DMS114 treated with DMSO at 0.1 percent for 48 hours (cell line): ENCODE data around the gene ASCC3.
A peak's percentile ranks its signal among the peaks of the same experiment; 100 is the strongest.

Source experiments
- DNase-seq: peaks from one replicate; lab custom pipeline; 2025; ENCODE audit not compliant: unreplicated experiment; lab: John Stamatoyannopoulos, UW

Gene ASCC3

DNA sequence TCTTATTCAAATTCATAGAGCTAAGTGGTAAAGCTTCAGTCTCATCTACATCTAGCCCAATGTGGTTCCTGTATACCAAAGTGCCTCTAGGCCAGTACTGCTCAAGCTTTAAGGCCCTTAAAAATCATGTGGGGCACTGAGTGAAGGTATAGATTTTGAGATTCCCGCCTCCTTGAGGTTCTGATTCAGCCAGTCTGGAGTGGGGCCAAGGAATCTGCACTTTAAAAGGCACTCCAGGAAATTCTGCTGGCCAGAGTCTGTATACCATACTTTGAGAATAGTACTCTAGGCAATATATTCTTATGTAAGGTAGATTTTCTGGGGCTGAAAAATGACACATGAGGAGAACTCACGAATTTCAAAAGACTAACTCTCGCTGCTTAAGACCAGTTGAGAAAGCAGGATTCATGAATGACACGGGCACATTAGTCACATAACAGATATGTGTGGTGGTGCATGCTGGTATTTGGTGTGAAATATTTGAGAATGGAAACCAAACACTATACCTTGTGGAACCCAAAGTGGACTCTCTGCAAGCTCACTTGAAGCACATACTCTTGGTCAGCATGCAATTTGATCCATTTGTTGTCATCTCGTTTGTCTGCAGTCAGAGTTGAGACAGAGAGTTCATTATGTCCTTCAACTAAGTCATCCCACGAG is 368.8 kb downstream of the ASCC3 start:
- DNase-seq = no peak

GRCh38 chr6:100509101-100509500 is 372.0 kb downstream of the ASCC3 start:
- no peak for DNase-seq

DNA sequence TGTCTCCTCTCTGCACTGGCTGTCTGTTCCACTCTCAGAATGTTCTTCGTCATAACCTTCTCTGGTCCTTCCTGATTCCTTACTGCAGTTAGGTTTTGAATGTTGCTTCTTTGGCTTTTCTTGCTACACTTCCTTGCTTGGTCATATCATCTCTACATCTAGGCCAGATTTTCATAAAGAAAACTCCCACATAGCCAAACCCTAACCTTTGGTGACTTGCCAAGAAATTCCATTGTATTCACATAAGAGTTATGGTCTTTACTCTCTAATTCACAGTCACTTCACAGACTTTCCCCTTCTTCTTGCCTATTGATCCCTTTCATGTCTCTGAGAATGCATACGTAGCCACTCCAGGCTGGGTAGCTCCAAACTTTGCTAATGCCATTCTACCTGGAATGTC is 374.5 kb downstream of the ASCC3 start:
- DNase-seq = no peak

DNA sequence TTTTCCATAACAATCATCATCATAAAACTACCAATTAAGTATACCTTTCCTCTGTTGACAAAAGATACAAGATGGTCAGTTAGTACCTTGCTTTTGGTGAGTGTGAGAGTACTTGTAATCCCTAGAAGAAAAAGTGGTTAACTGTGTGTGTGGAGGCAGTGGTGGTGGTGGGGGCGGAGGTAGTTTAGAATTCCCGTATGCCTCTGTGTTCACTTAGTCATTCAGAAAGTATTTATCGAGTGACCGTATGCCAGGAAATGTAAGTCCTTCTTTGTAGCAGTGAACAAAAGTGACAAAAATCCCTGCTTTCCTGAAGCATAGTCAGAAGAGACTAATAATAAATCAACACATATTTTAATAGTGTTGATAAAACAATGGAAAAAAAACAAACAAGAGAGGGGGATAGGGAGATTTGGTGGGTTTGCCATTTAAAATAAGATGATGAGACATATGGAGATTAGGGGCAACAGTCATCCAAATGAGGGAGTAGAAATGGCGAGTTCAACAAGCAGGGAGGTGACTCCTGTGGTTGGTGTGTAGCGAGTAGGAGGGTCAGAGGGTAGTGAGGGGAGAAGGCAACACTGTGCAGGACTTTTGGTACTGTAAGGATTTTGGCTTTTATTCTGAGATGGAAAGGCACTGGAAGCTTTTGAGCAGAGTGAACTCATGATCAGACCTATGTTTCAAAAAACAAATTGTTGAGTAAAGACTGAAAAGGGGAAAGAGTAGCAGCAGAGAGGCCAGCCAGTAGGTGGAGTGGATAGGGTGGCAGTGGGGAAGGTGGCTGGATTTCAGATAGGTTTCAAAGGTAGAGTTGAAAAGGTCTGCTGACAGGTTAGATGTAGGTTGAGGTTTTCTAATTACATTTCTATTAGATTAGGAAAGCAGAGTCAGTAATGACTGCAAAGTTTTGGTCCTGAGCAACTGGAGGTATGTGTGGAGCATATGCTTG is 376.1 kb downstream of the ASCC3 start:
- DNase-seq = no peak

- DNase-seq = no peak
Observed at GRCh38 chr6:100503043-100503705, 378.0 kb downstream of the ASCC3 start.

GRCh38 chr6:100493206-100493888 is 387.8 kb downstream of the ASCC3 start:
- DNase-seq = no peak

- no peak for DNase-seq
Observed at GRCh38 chr6:100491952-100492670, 389.0 kb downstream of the ASCC3 start.

- DNase-seq = no peak
Observed at GRCh38 chr6:100490065-100490464, 391.1 kb downstream of the ASCC3 start.

DNA sequence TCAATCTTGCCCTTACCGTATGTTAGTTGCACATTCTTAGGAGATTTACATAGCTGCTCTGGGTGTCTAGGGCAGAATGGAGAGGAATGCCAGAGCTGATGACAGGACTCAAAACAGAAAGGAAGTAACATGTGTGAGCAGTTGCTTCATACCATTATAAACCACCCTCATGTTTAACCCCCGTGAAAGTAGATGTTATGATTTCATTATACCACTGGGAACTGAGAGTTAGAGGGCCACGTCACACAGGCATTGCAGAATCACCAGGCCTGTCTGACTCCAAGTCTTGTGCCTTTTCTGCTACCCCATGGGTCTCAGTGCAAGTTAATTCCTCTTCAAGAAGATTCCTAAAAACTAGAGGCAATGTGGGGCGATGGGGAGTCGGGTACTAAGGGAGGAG is 392.9 kb downstream of the ASCC3 start:
- no peak for DNase-seq

DNA sequence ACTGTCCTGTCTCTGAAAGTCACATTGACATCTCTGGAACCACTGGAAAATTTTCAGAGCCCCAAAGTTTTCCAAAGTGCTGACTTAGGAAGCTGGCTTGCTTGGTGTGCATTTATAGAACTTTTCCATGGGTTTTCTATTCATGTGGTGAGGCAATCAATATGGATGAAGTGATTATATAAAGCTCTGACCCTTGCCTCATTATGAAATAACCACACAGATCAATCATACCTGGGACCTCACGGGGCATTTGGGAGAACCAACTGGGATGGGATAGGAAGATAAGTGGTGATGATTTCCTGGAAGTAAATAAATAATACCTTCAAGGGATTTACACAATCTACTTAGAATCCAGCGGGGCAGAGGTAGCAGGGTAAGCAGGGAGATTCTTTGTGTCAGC is 393.5 kb downstream of the ASCC3 start:
- no peak for DNase-seq

GRCh38 chr6:100485268-100485667 is 395.9 kb downstream of the ASCC3 start:
- DNase-seq = no peak

- DNase-seq = no peak
Observed at GRCh38 chr6:100484474-100484873, 396.7 kb downstream of the ASCC3 start.

DNA sequence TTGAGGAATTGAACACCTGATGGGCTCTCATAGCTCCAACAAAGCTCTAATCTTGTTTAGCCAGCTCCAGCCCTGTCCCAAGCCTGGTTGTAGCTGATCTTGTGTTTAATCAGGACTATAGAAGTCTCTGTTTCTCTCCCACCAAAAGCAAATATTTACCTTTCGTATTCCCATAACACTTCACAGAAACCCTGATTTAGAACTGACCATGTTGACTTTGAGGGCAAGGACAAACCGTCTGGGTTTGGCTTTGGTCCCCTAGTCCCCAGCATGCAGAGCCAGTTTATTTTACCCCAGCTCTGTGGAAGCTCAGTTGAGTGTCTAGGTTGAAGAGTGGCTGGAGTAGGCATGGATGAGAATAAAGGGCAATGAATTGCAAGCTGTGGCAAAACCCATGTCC is 398.4 kb downstream of the ASCC3 start:
- DNase-seq = no peak

DNA sequence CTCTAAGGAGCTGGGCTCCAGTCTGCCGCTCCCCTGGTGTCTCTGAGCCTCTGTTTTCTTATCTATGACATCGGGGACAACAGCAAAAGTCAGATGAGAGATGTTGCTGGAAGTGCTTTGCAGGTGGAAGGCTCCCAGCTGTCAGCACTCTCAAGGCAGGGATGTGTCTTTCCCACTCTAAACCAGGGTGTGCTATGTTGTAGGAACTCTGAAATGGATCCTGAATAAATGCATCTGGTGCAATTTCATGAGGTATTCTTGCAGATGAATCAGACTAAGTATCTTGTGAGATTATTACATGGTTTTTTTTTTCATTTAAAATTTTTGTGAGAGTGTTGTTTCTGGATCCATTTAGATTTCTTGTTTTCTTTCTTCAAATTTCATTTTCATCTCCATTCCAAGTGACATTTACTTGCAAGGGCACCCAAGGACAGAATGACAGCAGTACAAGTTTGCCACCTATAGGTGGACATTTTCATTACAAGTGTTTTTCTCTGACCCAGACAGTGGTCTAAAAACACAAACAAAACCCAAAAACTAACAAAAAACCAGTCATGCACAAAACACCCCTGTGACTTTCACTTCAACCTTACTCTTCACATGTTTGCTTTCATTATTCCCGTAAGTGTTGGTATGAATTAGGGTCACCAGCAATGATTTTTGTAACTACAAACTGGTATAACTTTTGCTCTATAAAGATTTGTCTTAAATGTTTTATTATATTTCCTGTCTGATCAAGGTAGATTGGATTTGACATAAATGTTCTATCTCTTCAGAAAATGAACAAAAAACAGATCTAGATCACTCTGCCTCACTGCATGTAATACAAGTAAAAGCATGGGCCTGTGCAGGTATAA is 401.7 kb downstream of the ASCC3 start:
- DNase-seq = peak; percentile 19

DNA sequence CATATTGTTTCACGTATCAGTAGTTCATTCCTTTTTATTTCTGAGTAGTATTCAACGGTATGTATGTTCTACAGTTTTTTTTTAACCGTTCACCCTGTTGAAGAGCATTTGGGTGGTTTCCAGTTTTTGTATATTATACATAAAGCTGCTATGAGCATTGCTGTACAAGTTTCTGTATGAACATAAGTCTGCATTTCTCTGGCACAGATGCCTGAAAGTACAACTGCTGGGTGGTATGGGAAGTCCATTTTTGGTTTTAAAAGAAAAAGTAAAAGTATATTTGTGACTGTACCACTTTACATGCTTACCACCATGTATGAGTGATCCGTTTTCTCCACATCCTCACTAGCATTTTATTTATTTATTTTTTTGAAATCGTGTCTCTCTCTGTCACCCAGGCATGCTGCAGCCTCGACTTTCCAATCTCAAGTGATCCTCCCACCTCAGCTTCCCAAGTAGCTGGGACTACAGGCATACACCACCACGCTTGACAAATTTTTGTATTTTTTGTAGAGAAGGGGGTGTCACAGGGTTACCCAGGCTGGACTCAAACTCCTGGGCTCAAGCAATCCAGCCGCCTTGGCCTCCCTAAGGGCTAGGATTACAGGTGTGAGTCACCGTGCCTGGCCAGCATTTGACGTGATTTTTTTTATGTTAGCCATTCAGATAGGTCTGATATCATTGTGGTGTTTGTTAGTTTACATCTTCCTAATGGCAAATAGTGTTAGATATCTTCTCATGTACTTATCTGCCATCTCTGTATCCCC is 405.4 kb downstream of the ASCC3 start:
- DNase-seq = no peak

GRCh38 chr6:100473182-100473581 is 407.9 kb downstream of the ASCC3 start:
- DNase-seq = no peak

DNA sequence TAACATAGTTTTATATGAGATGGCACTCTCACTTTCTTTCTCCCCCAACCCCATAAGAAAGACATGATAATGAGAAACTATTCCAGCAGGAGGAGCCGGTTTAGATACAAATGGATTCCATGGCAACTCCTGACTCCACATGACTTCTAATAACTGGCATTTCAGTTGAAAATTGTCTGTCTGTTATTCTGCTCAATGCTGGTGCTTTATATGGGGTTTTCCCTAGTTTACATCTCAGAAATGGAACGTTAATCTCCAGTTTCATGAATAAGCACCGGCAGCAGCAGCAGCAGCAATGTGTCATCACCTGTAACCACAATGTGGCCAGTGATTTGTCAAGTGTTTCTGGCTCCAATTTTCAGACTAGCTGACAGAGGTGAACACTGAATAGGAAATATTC is 408.5 kb downstream of the ASCC3 start:
- DNase-seq = no peak

DNA sequence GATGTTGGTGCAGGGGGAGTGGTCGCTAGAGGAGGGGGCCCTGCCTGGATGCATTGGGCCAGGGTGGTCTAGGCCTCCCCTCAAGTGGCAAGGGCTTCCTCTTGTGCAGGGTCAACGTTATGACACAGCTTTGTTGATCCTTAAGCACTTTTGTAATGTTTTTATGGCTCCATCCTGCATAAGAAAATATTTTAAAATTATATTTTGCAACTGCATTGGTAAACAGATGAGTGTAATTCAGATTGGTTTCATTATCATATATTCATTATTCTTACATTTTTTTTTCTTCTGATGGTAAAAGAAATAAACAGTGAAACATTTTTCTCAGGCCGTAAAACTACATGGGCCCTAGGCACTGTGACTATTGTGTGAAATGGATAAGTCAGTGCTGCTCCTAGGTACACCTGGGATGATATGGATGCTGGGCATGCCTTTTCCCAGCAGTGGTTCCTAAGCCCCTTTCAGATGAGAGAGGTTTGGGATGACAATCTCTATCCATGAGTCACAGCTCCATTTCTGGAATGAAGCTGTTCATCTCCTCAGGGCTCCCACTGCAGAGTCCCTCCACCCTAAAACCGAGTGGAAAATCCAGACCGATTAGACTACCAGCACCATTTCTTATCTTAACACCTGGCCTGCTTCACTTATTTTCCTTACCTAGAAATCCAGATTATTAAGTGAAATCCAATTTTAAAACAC is 410.6 kb downstream of the ASCC3 start:
- no peak for DNase-seq
